ENCODE measurements around the gene CA10. TPM values are rescaled to one million over a fixed set of nuclear protein-coding genes. Genes with fewer than 3 reads are reported as not detected.

The CA10 gene
- total RNA-seq, 6 experiments from 2014 or later, result not detected

DNA sequence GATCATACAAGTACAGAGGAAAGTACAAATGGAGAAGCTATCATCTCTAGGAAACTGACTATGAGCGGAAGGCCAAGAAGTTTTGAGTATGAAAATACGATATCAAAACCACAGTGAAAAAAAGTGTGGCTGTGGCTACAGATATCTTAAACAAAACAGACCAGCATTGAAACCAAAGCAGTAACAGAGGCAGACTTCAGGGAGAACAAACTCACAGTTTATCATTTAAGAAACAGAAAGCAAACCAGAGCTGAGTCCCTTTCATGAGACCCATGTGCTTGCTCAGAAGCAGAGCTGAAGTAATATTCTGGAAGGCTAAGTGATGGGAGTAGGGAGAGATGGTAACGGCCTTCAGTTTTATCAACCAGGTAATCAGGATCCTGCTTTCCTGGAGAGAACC is 317.8 kb downstream of the CA10 start:
- DNase-seq (no peak), ATAC-seq (no peak)
- H3K27ac ChIP-seq, result no peak overlapping the region
- H3K27me3 ChIP-seq, result no peaks in the 10 kb centered on the region
- H3K36me3 ChIP-seq, result no peaks in the 10 kb centered on the region
- intact Hi-C loops (cut with DNase I), result no loop called here
- H3K4me1 ChIP-seq, result no peaks in the 10 kb centered on the region
- no peak overlapping the region for H3K4me3 ChIP-seq
- WGBS (ENCODE audit: insufficient coverage, low coverage, low lambda C conversion rate, missing lambda C conversion rate), result 65% methylated on average over 3 of the region's 3 CpGs
- no peak for TF ChIP-seq CTCF (IDR thresholded peaks at IDR 0.05)
- TF ChIP-seq POLR2A (IDR thresholded peaks at IDR 0.05), result no peak
- no peaks in the 10 kb centered on the region for H3K9me3 ChIP-seq

- H3K27ac ChIP-seq, result no peak overlapping the region
- no peaks in the 10 kb centered on the region for H3K27me3 ChIP-seq
- H3K4me1 ChIP-seq, result no peaks in the 10 kb centered on the region
- no peak overlapping the region for H3K4me3 ChIP-seq
- H3K9me3 ChIP-seq, result no peaks in the 10 kb centered on the region
- WGBS (ENCODE audit: insufficient coverage, low coverage, low lambda C conversion rate, missing lambda C conversion rate), result 60% methylated on average over 3 of the region's 3 CpGs
- DNase-seq (no peak), ATAC-seq (no peak)
- H3K36me3 ChIP-seq, result no peaks in the 10 kb centered on the region
- TF ChIP-seq CTCF (IDR thresholded peaks at IDR 0.05), result no peak
- no peak for TF ChIP-seq POLR2A (IDR thresholded peaks at IDR 0.05)
- intact Hi-C loops (cut with DNase I), result no loop called here
Observed at GRCh38 chr17:51833620-51834019, 324.9 kb downstream of the CA10 start.

DNA sequence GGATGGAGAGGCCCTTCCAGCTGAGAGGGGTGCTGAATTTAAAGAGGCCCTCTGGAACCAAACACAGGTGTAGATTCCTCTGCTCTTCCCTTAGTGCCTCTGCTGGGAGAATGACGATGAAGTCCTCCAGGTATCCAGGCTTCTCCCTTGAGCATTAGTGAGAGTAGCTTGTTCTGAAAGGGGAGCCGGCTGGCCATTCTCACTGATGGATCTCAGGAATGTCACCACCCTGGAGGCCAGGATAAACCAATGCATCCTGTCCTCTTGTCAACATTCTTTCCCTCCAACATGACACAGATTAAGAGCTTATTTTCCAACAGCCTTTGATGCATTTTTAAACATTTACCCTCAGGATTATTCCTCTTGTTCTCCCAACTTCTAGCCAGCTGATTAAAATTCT is 325.5 kb downstream of the CA10 start:
- H3K4me3 ChIP-seq, result no peak overlapping the region
- intact Hi-C loops (cut with DNase I), result no loop called here
- H3K36me3 ChIP-seq, result no peaks in the 10 kb centered on the region
- TF ChIP-seq POLR2A (IDR thresholded peaks at IDR 0.05) (no peak), CTCF (IDR thresholded peaks at IDR 0.05) (no peak)
- H3K4me1 ChIP-seq, result no peaks in the 10 kb centered on the region
- ATAC-seq (no peak), DNase-seq (no peak)
- no CpG with 5 or more reads among the region's 2 CpGs for WGBS (ENCODE audit: insufficient coverage, low coverage, low lambda C conversion rate, missing lambda C conversion rate)
- no peak overlapping the region for H3K27ac ChIP-seq
- no peaks in the 10 kb centered on the region for H3K27me3 ChIP-seq
- no peaks in the 10 kb centered on the region for H3K9me3 ChIP-seq

DNA sequence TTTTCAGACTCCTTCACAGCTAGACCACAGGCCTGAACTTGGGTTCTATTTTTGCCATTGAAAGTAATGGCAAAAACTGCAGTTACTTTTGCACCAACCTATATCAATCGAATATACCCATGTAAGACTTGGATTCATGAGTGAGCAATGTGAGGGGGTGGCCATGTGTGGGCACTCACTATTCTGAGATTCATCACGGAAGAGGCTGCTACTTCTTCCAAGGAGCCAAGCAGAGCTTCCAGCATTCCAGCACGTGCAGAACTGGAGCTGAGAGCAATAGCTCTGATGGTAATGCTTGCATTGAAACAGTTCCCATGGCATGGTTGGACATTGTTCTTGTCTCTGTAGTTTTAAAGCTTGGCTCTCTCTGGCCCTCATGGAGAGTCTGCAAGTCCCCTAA is 327.6 kb downstream of the CA10 start:
- H3K27me3 ChIP-seq, result no peaks in the 10 kb centered on the region
- intact Hi-C loops (cut with DNase I), result no loop called here
- no peak for DNase-seq
- ATAC-seq, result no peak
- 49% methylated on average over 3 of the region's 3 CpGs for WGBS (ENCODE audit: insufficient coverage, low coverage, low lambda C conversion rate, missing lambda C conversion rate)
- H3K36me3 ChIP-seq, result no peaks in the 10 kb centered on the region
- no peak overlapping the region for H3K27ac ChIP-seq
- TF ChIP-seq CTCF (IDR thresholded peaks at IDR 0.05), result no peak
- no peak for TF ChIP-seq POLR2A (IDR thresholded peaks at IDR 0.05)
- no peaks in the 10 kb centered on the region for H3K4me1 ChIP-seq
- no peak overlapping the region for H3K4me3 ChIP-seq
- H3K9me3 ChIP-seq, result no peaks in the 10 kb centered on the region

GRCh38 chr17:51830451-51830850 is 328.1 kb downstream of the CA10 start:
- Histone ChIP-seq H3K4me3 (no peak overlapping the region), H3K36me3 (no peaks in the 10 kb centered on the region)
- 10% methylated on average over 1 of the region's 1 CpG for WGBS (ENCODE audit: insufficient coverage, low coverage, low lambda C conversion rate, missing lambda C conversion rate)

More at GRCh38 chr17:51830451-51830850, 328.1 kb downstream of the CA10 start:
- ATAC-seq (no peak), DNase-seq (no peak)
- no peaks in the 10 kb centered on the region for H3K4me1 ChIP-seq
- H3K27me3 ChIP-seq, result no peaks in the 10 kb centered on the region
- no peaks in the 10 kb centered on the region for H3K9me3 ChIP-seq
- no peak overlapping the region for H3K27ac ChIP-seq
- TF ChIP-seq POLR2A (IDR thresholded peaks at IDR 0.05) (no peak), CTCF (IDR thresholded peaks at IDR 0.05) (no peak)
- intact Hi-C loops (cut with DNase I), result no loop called here

Data from right lobe of liver (tissue), 6 donors.